ENCODE measurements around the gene FAM89B. TPM values are rescaled to one million over a fixed set of nuclear protein-coding genes. Genes with fewer than 3 reads are reported as not detected.

Gene FAM89B
- total RNA-seq, 6 donors from 2014 or later = 27.9 to 65.8 (median 45.3) TPM

DNA sequence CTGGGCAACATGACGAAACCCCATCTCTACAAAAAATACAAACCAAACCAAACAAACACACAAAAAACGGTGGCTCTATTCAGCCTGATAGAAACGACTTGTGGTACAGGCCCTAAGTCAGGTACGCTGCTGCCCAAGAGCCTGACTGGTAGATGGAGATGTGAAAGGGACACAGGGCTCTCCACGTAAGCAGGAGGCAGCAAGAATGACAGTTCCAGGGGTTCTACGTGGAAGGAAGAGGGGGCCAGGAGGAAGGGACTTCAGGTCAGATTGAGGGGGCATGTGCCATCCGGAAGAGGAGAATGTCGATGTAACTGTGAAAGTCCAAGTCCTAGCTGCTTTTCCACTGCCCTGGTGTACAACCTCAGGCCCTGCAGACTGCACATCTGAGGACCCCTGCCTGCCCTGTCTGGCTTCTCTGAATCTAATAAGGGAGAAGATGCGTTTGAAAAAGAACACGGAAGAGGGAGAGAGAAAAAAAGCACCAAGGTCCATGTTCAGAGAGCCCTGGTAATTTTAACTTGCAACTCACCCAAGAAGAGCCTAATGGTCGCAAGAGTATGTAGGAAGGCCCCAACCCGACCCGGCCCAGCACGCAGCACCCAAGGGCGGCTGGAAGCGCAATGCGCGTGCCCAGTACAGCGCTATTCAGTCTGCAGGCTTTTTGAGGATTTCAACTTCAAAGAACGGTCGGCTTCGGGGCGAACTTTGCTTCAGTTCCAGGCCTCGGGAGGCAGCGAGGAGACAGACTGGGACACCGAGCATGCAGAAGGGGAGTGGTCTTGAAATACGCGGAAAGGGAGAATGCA, 3.0 kb upstream of the FAM89B start:
- peak in 1 of 2 donors; percentile 87 for DNase-seq
- H3K4me1 ChIP-seq = peaks cover 46 to 76% (median 64%) of the 10 kb centered on the region in 4 donors
- peaks cover 0 to 6% (median 0%) of the 10 kb centered on the region in 4 donors for H3K36me3 ChIP-seq
- no peaks in the 10 kb centered on the region for H3K9me3 ChIP-seq
- H3K27me3 ChIP-seq = no peaks in the 10 kb centered on the region
- TF ChIP-seq EP300 (IDR thresholded peaks at IDR 0.05) (no peak), POLR2A (IDR thresholded peaks at IDR 0.05) (peak in 2 of 4 donors; percentile 31 to 57)
- H3K27ac ChIP-seq = peak overlapping the region; percentile 91 to 98 (median 94)
- ATAC-seq (ENCODE audit: low FRiP score in 2 of 2) = peak; percentile 30 to 49
- peak overlapping the region; percentile 11 to 89 (median 82) for H3K4me3 ChIP-seq
- 6 to 7% methylated on average over 24 to 27 of the region's 28 CpGs for WGBS, 2 donors

DNA sequence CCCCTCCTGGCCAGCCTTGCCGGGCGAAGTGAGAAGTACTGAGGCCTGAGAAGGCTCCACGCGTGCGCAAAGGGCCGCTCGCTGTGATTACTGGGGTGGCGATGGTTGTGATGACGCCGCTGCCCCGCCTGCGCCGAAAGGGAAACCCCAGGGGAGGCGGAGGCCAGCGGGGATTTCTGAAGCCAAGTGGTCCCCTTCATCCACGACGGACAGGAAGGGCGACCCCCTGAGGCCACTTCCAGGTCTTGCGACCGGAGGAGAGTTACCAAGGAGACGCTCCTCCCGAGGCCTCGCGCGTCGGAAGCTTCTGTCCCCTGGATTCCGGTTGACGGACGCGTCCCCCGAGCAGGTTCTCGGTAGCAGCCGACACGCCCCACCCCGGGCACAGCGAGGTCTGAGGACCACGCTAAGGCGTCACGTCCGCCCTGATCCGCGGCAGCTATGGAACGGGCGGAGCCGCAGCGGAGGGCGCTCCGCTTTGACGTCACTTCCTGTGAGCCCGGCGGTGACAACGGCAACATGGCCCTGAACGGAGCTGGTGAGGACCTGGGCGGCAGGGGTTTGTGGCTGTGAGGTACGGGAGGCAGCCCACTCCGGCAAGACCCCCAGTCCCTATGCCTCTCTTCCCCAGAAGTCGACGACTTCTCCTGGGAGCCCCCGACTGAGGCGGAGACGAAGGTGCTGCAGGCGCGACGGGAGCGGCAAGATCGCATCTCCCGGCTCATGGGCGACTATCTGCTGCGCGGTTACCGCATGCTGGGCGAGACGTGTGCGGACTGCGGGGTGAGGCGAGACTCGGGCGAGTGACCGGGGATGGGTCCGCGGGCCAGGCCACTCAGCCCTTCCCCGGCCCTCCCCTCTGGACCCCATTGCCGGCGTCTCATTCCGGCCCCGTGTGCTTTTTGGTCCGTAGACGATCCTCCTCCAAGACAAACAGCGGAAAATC, 2.1 kb upstream of the FAM89B start, which contains the start of gene ZNRD2:
ZNRD2 (plus strand) TSS at position 505 of the 946 bp plus-strand sequence; CDS start at position 520, 15 bp downstream.
- peaks cover 52 to 78% (median 67%) of the 10 kb centered on the region in 4 donors for H3K4me1 ChIP-seq
- DNase-seq (peak; percentile 98 to 99), ATAC-seq (ENCODE audit: low FRiP score in 2 of 2) (peak; percentile 91 to 96)
- peak within 1 kb of the TSS; percentile 77 to 93 (median 88) for H3K4me3 ChIP-seq
- TF ChIP-seq EP300 (IDR thresholded peaks at IDR 0.05) (peak in 2 of 4 donors; percentile 73 to 87), POLR2AphosphoS5 (IDR thresholded peaks at IDR 0.05) (peak; percentile 96 to 99), POLR2A (IDR thresholded peaks at IDR 0.05) (peak in 3 of 4 donors; percentile 44 to 86 (median 52))
- TF ChIP-seq, protein P1, sequence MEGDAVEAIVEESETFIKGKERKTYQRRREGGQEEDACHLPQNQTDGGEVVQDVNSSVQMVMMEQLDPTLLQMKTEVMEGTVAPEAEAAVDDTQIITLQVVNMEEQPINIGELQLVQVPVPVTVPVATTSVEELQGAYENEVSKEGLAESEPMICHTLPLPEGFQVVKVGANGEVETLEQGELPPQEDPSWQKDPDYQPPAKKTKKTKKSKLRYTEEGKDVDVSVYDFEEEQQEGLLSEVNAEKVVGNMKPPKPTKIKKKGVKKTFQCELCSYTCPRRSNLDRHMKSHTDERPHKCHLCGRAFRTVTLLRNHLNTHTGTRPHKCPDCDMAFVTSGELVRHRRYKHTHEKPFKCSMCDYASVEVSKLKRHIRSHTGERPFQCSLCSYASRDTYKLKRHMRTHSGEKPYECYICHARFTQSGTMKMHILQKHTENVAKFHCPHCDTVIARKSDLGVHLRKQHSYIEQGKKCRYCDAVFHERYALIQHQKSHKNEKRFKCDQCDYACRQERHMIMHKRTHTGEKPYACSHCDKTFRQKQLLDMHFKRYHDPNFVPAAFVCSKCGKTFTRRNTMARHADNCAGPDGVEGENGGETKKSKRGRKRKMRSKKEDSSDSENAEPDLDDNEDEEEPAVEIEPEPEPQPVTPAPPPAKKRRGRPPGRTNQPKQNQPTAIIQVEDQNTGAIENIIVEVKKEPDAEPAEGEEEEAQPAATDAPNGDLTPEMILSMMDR (IDR thresholded peaks at IDR 0.05) = peak in 5 of 6 experiments; percentile 40 to 85 (median 71)
- H3K36me3 ChIP-seq = peaks cover 0 to 6% (median 0%) of the 10 kb centered on the region in 4 donors
- H3K9me3 ChIP-seq = no peaks in the 10 kb centered on the region
- peak within 1 kb of the TSS; percentile 92 to 98 (median 94) for H3K27ac ChIP-seq
- 0 to 2% methylated on average over 8 to 77 of the region's 89 CpGs for WGBS, 2 donors
- H3K27me3 ChIP-seq = no peaks in the 10 kb centered on the region

DNA sequence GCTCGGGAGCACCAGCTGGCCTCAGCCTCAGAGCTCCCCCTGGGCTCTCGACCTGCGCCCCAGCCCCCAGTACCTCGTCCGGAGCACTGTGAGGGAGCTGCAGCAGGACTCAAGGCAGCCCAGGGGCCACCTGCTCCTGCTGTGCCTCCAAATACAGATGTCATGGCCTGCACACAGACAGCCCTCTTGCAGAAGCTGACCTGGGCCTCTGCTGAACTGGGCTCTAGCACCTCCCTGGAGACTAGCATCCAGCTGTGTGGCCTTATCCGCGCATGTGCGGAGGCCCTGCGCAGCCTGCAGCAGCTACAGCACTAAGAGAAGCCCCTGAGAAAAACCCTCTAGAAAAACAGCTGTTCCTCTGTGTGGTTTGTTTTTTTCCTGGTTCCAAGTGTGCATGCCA, 918 bp upstream of the FAM89B start:
- peaks cover 54 to 76% (median 64%) of the 10 kb centered on the region in 4 donors for H3K4me1 ChIP-seq
- H3K27me3 ChIP-seq = no peaks in the 10 kb centered on the region

DNA sequence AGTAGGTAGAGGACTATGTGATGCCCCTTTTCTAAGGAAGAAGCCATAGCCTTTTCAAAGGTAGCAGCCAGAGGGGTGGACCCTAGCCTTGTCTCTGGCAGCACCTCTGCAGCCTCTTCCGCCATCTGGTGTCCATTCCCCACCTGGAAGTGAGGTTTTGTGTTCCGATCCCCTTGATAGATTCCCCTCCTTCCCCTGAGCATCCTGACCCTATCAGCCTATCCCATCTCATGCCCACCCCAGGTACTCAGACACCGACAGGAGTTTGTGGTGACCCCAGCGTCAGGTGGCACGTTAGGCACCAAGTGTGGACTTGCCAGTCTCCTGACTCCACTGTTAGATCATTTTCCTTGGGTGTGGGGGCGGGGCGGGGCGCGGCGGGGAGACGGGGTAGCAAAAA, 398 bp upstream of the FAM89B start:
- H3K27me3 ChIP-seq = no peaks in the 10 kb centered on the region
- peaks cover 60 to 80% (median 66%) of the 10 kb centered on the region in 4 donors for H3K4me1 ChIP-seq
- DNase-seq = no peak
- H3K36me3 ChIP-seq = peaks cover 0 to 6% (median 0%) of the 10 kb centered on the region in 4 donors
- H3K27ac ChIP-seq = peak overlapping the region; percentile 93 to 98 (median 94)
- WGBS, 2 donors = 8 to 14% methylated on average over 11 of the region's 11 CpGs
- peak overlapping the region; percentile 16 to 93 (median 86) for H3K4me3 ChIP-seq
- no peak for ATAC-seq (ENCODE audit: low FRiP score in 2 of 2)
- H3K9me3 ChIP-seq = no peaks in the 10 kb centered on the region
- TF ChIP-seq, protein P1 (IDR thresholded peaks at IDR 0.05) = peak in 1 of 6 experiments; percentile 12
- no peak for TF ChIP-seq POLR2AphosphoS5 (IDR thresholded peaks at IDR 0.05)

More for the DNA sequence above, 918 bp upstream of the FAM89B start:
- H3K36me3 ChIP-seq = peaks cover 0 to 6% (median 0%) of the 10 kb centered on the region in 4 donors
- H3K4me3 ChIP-seq = peak overlapping the region in 2 of 4 donors; percentile 77 to 87
- no peak for ATAC-seq (ENCODE audit: low FRiP score in 2 of 2)
- H3K27ac ChIP-seq = peak overlapping the region in 3 of 4 donors; percentile 93 to 98 (median 94)
- TF ChIP-seq, protein P1 (IDR thresholded peaks at IDR 0.05) = no peak
- no peak for TF ChIP-seq POLR2AphosphoS5 (IDR thresholded peaks at IDR 0.05)
- no peak for TF ChIP-seq POLR2A (IDR thresholded peaks at IDR 0.05)
- no peak for TF ChIP-seq EP300 (IDR thresholded peaks at IDR 0.05)
- no peaks in the 10 kb centered on the region for H3K9me3 ChIP-seq
- WGBS, 2 donors = 69 to 93% methylated on average over 5 of the region's 9 CpGs
- DNase-seq = no peak
